HG03175 (cell line): ENCODE measurements around the gene ACTG2.
"Not testable (repeated sequence)": the region's sequence is repeated elsewhere in the genome, so short reads cannot be mapped to it uniquely, and the experiment has no call there.

Experiments
- ATAC-seq: cut with Tn5 transposase; IDR thresholded peaks from one replicate; pipeline ENCODE4 v1.9.1; 2021; ENCODE audit warnings: mild to moderate bottlenecking, moderate library complexity; ENCODE audit not compliant: unreplicated experiment

The ACTG2 gene

GRCh38 chr2:73931531-73932500 is 39.0 kb downstream of the ACTG2 start:
- no peak for ATAC-seq

- no peak for ATAC-seq
Measured at GRCh38 chr2:73933194-73933593, 40.4 kb downstream of the ACTG2 start.

GRCh38 chr2:73935641-73936040 is 42.8 kb downstream of the ACTG2 start:
- ATAC-seq = no peak

- ATAC-seq = no peak
Measured at GRCh38 chr2:73937103-73937885, 44.5 kb downstream of the ACTG2 start.

- no peak for ATAC-seq
Measured at GRCh38 chr2:73937899-73938298, 45.1 kb downstream of the ACTG2 start.

DNA sequence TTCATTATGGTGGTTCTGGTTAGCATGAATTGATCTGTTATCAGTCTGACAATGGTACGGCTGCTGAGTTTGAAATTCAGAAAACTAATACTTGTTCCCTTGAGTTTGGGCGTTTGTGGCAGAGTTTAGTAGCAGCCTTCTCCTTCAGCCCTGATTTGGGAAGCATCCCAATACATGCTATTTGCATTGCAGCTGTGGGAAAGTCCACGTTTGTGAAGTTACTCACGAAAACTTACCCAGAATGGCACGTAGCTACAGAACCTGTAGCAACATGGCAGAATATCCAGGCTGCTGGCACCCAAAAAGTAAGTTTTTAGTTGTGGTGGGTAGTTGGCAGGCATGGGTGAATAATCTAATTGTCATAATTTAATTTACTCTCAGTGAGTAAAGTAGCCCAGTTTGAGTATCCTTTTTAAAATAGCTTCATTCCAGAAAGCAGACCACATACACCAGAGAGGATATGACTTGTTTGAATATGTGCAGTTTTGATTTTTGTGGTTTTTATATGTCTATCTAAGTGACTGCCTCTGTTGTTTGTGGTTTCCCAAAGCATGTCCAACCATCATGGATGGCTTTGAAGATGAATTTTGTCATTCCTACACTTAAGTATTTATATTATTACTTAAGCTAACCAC is 46.0 kb downstream of the ACTG2 start:
- no peak for ATAC-seq

DNA sequence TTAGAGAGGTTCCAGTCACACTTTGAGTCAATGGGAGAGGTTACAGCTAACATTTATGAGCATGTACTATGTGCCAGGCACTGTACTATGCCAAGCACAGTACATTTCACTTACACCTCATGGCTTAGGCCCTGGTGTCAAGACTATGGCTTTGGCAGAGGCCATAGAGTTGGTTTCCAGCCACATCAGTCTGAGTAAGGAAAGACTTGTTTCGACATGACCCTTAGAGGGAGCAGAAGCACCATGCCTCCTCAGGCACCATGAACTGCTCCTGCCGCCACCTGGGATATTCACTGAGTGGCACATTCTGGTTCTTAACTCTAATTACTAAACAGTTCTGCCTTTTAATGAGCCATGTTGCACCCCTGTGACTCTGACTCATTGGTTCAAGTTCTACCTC is 46.6 kb downstream of the ACTG2 start:
- no peak for ATAC-seq

- ATAC-seq = not testable (repeated sequence)
Measured at GRCh38 chr2:73940066-73940465, 47.3 kb downstream of the ACTG2 start.

DNA sequence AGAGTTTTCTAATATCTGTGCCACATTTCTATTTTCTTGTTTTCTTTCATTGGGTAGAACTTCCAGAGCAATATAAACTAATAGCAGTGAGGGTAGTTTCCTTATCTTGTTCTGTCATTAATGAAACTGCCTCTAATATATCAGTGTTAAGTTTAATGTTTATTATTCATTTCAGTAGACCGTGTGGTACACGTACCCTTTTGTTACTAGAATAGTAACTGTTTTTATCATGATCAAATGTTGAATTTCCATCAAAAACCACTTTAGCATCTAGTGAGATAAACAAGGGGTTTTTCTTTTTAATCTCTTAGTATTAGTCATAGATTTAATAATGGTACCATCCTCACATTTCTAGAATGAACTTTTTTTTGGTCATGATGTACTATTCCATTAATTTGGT is 49.9 kb downstream of the ACTG2 start:
- ATAC-seq = no peak

- no peak for ATAC-seq
Measured at GRCh38 chr2:73944714-73945113, 51.9 kb downstream of the ACTG2 start.

GRCh38 chr2:73946215-73946614 is 53.4 kb downstream of the ACTG2 start:
- no peak for ATAC-seq

- ATAC-seq = no peak
Measured at GRCh38 chr2:73946666-73947065, 53.9 kb downstream of the ACTG2 start.

GRCh38 chr2:73947412-73948018 is 54.7 kb downstream of the ACTG2 start:
- ATAC-seq = no peak

DNA sequence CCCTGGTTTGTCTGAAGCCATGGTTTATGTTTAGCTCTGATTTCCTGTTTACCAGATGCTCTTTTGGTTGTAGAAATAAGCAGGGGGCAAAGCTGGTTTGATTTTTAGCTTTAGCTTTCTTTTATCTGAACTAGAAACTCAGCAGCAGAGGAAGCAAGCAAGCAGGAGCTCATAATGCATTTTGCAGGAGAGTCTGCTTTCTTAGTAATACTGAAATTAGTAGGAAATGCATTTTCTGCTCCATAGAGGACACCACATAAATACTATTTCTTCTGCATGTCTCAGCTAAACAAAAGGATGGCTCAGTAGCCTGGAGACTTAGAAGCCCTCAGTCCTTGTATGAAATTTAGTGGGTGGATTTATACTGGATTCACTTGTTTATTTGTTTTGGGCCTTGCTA is 57.0 kb downstream of the ACTG2 start:
- ATAC-seq = no peak

DNA sequence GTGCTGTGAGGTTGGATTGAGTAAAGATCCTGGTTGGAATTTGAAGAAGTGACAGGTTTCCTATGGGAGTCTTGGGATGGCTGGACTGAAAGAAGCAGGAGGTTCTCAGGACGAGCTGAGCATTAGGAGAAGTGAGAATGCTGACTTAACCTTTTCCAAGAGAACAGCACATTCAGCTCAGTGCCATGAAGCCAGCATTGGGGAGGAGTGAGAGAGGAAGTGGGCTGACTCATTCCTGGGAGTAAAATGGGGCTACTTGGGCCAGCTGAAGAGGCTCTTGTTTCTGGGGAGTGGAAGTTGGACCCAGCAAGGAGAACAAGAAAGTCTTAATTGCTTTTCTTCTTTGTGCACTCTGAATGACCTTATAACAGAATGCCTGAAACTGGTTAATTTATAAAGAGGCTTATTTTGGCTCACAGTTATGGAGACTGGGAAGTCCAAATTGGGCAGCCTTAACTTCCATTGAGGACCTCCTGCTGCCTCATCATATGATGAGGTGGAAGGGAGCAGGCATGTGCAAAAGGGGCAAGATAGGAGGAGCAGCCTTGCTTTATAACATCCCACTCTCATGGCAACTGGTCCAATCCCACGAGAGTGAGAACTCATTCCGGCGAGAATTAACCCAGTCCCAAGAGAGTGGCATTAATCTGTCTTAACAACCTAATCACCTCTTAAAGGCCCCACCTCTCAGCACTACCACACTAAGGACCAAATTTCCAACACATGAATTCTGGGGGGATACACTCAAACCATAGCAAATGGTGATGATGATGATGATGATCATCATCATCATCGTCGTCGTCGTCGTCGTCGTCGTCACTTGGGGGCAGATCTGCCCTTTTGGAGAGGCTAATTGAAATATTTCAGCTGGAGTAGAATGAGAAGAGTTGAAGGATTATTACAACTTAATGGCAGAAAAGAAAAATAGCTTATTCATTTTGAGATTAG is 60.0 kb downstream of the ACTG2 start:
- no peak for ATAC-seq

GRCh38 chr2:73956218-73956865 is 63.5 kb downstream of the ACTG2 start:
- no peak for ATAC-seq

DNA sequence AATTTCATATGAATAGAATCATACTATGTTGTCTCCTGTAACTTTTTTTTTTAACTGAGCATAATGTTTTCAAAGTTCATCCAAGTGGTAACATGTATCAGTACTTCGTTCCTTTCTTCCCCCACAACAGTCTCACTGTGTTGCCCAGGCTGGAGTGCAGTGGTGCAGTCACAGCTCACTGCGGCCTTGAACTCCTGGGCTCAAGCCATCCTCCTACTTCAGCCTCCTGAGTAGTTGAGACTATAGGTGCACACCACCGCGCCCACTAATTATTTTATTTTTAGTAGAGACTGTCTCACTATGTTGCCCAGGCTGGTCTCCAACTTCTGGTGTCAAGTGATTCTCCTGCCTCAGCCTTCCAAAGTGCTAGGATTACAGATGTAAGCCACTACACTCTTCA is 68.5 kb downstream of the ACTG2 start:
- no peak for ATAC-seq

DNA sequence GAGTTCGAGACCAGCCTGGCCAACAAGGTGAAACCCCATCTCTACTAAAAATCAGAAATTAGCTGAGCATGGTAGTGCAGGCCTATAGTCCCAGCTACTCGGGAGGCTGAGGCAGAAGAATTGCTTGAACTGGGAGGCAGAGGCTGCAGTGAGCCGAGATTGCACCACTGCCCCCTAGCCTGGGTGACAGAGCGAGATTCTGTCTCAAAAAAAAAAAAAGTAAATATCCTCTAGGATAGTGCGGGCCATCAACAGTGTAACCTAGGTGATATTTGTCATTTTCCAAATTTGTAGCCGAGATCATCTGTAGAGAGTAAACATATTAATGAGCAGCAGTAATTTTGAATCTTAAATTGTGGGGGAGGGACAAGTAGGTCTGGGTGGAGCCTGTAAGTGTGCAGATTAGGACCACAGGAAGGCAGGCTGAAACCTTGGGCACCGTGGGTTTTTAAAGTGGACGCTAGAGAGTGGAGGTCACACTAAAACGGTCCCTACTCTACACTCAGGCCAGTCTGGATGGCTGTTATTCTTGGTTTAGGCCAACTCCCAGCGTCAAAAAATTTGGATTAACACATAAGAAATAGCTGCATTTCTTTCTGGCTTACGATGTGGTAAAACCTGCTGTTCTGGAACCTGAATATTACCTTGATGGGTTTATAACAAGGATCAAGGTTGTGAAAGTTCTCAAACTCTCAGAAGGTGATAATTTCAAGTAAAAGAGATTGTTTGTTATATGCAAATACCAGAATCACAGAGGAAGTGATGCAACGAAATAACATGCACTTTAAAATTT is 69.2 kb downstream of the ACTG2 start:
- no peak for ATAC-seq

- ATAC-seq = no peak
Measured at GRCh38 chr2:73962798-73963197, 70.0 kb downstream of the ACTG2 start.
